Measurements from ENCODE around the gene C16orf90.
"Not testable (repeated sequence)": the region's sequence is repeated elsewhere in the genome, so short reads cannot be mapped to it uniquely, and the experiment has no call there.

C16orf90 gene

GRCh38 chr16:3478242-3478925, 16.9 kb downstream of the C16orf90 start:
- Histone ChIP-seq H3K27ac (no peak overlapping the region), H3K9ac (no peak overlapping the region), H3K79me2 (ENCODE audit: insufficient read depth, low read depth) (peaks cover 68% of the 10 kb centered on the region), H3K4me2 (no peak overlapping the region), H3K36me3 (ENCODE audit: insufficient read depth) (peaks cover 17% of the 10 kb centered on the region; the same call in 1 of the 2 replicates), H3K4me3 (IDR thresholded peaks at IDR 0.05; ENCODE audit: insufficient read depth, low read depth, low read length) (no peak overlapping the region), H3K4me1 (ENCODE audit: low read depth, poor library complexity, severe bottlenecking) (no peaks in the 10 kb centered on the region), H3K27me3 (ENCODE audit: insufficient read depth, low read depth) (no peaks in the 10 kb centered on the region), H2AFZ (ENCODE audit: low read depth) (no peak overlapping the region), H4K20me1 (ENCODE audit: insufficient read depth) (no peaks in the 10 kb centered on the region; the same call in 1 of the 2 replicates)
- no peak for TF ChIP-seq CTCF (conservative IDR thresholded peaks at IDR 0.05; ENCODE audit: low read depth, low read length)

- no peak for TF ChIP-seq CTCF (conservative IDR thresholded peaks at IDR 0.05; ENCODE audit: low read depth, low read length)
- no peaks in the 10 kb centered on the region for H3K4me1 ChIP-seq (ENCODE audit: low read depth, poor library complexity, severe bottlenecking)
- no peak overlapping the region for H2AFZ ChIP-seq (ENCODE audit: low read depth)
- H3K9ac ChIP-seq: no peak overlapping the region
- H3K4me2 ChIP-seq: no peak overlapping the region
- no peak overlapping the region for H3K4me3 ChIP-seq (IDR thresholded peaks at IDR 0.05; ENCODE audit: insufficient read depth, low read depth, low read length)
- peaks cover 16% of the 10 kb centered on the region; the same call in 1 of the 2 replicates for H3K36me3 ChIP-seq (ENCODE audit: insufficient read depth)
- no peak overlapping the region for H3K27ac ChIP-seq
- H3K27me3 ChIP-seq (ENCODE audit: insufficient read depth, low read depth): no peaks in the 10 kb centered on the region
- H3K79me2 ChIP-seq (ENCODE audit: insufficient read depth, low read depth): peaks cover 87% of the 10 kb centered on the region
- H4K20me1 ChIP-seq (ENCODE audit: insufficient read depth): peaks cover 9% of the 10 kb centered on the region; the same call in 1 of the 2 replicates
Measured at GRCh38 chr16:3476409-3476808, 18.9 kb downstream of the C16orf90 start.

GRCh38 chr16:3475604-3476375, 19.5 kb downstream of the C16orf90 start:
- no peaks in the 10 kb centered on the region for H3K27me3 ChIP-seq (ENCODE audit: insufficient read depth, low read depth)
- H3K4me1 ChIP-seq (ENCODE audit: low read depth, poor library complexity, severe bottlenecking): no peaks in the 10 kb centered on the region
- peaks cover 93% of the 10 kb centered on the region for H3K79me2 ChIP-seq (ENCODE audit: insufficient read depth, low read depth)
- peaks cover 13% of the 10 kb centered on the region; the same call in 1 of the 2 replicates for H4K20me1 ChIP-seq (ENCODE audit: insufficient read depth)
- H2AFZ ChIP-seq (ENCODE audit: low read depth): no peak overlapping the region
- no peak for TF ChIP-seq CTCF (conservative IDR thresholded peaks at IDR 0.05; ENCODE audit: low read depth, low read length)
- no peak overlapping the region for H3K27ac ChIP-seq
- H3K4me3 ChIP-seq (IDR thresholded peaks at IDR 0.05; ENCODE audit: insufficient read depth, low read depth, low read length): no peak overlapping the region
- no peak overlapping the region for H3K4me2 ChIP-seq
- H3K36me3 ChIP-seq (ENCODE audit: insufficient read depth): peaks cover 14% of the 10 kb centered on the region; the same call in 1 of the 2 replicates
- H3K9ac ChIP-seq: no peak overlapping the region

GRCh38 chr16:3474870-3475269, 20.4 kb downstream of the C16orf90 start:
- not testable (repeated sequence) for H3K27ac ChIP-seq; H3K36me3 ChIP-seq (ENCODE audit: insufficient read depth); H3K4me2 ChIP-seq; H2AFZ ChIP-seq (ENCODE audit: low read depth); H3K4me1 ChIP-seq (ENCODE audit: low read depth, poor library complexity, severe bottlenecking); H3K27me3 ChIP-seq (ENCODE audit: insufficient read depth, low read depth); H3K4me3 ChIP-seq (IDR thresholded peaks at IDR 0.05; ENCODE audit: insufficient read depth, low read depth, low read length); H3K9ac ChIP-seq
- Histone ChIP-seq H4K20me1 (ENCODE audit: insufficient read depth) (peaks cover 21% of the 10 kb centered on the region; the same call in 1 of the 2 replicates), H3K79me2 (ENCODE audit: insufficient read depth, low read depth) (peaks cover 98% of the 10 kb centered on the region)

Data from KMS-11 (cell line).